CD4-positive, alpha-beta T cell treated with Interleukin-17A for 1 hour (primary cell): ENCODE measurements around the gene VAC14.

Experiments used
- DNase-seq: peaks from one replicate; pipeline ENCODE4 v3.0.0-alpha.2; 2020

The VAC14 gene

GRCh38 chr16:70740914-70741782, 59.8 kb downstream of the VAC14 start:
- no peak for DNase-seq

GRCh38 chr16:70740174-70740913, 60.6 kb downstream of the VAC14 start:
- DNase-seq = no peak

- DNase-seq = no peak
These were observed 61.6 kb downstream of the VAC14 start for GRCh38 chr16:70739389-70739788.

- DNase-seq = peak; percentile 18
These were observed 62.6 kb downstream of the VAC14 start for GRCh38 chr16:70738083-70738977.

- peak; percentile 77 for DNase-seq
These were observed 63.4 kb downstream of the VAC14 start for GRCh38 chr16:70737377-70738082.

- peak; percentile 1 for DNase-seq
These were observed 64.2 kb downstream of the VAC14 start for GRCh38 chr16:70736465-70737376.

GRCh38 chr16:70735141-70735979, 65.6 kb downstream of the VAC14 start:
- DNase-seq = no peak

- DNase-seq = no peak
These were observed 66.3 kb downstream of the VAC14 start for GRCh38 chr16:70734522-70735095.

GRCh38 chr16:70730944-70731343, 70.0 kb downstream of the VAC14 start:
- no peak for DNase-seq

GRCh38 chr16:70730031-70730430, 70.9 kb downstream of the VAC14 start:
- DNase-seq = no peak

- DNase-seq = no peak
These were observed 71.7 kb downstream of the VAC14 start for GRCh38 chr16:70729292-70729691.

- no peak for DNase-seq
These were observed 72.8 kb downstream of the VAC14 start for GRCh38 chr16:70728150-70728549.

- no peak for DNase-seq
These were observed 74.0 kb downstream of the VAC14 start for GRCh38 chr16:70726892-70727361.

GRCh38 chr16:70725912-70726828, 74.8 kb downstream of the VAC14 start:
- DNase-seq = no peak

- no peak for DNase-seq
These were observed 75.7 kb downstream of the VAC14 start for GRCh38 chr16:70725024-70725911.

- no peak for DNase-seq
These were observed 76.6 kb downstream of the VAC14 start for GRCh38 chr16:70724146-70725023.

- no peak for DNase-seq
These were observed 77.2 kb downstream of the VAC14 start for GRCh38 chr16:70723740-70724145.
